HG03558 (cell line): ENCODE data around the gene C9orf78.

ENCODE experiments used
- ATAC-seq: cut with Tn5 transposase; IDR thresholded peaks from one replicate; pipeline ENCODE4 v1.9.1; 2021; ENCODE audit warnings: moderate number of reproducible peaks; ENCODE audit not compliant: unreplicated experiment; ENCODE audit errors: extremely low read depth

C9orf78 gene

GRCh38 chr9:129848712-129849441 lies 13.8 kb upstream of the C9orf78 start:
- no peak for ATAC-seq

- no peak for ATAC-seq
Measured at GRCh38 chr9:129845373-129845772, 10.3 kb upstream of the C9orf78 start.

- ATAC-seq = no peak
Measured at GRCh38 chr9:129841071-129841470, 6.0 kb upstream of the C9orf78 start.

GRCh38 chr9:129840034-129840433 lies 5.0 kb upstream of the C9orf78 start:
- ATAC-seq = no peak

GRCh38 chr9:129839324-129840023 lies 4.4 kb upstream of the C9orf78 start:
- ATAC-seq = no peak

- ATAC-seq = no peak
Measured at GRCh38 chr9:129838707-129839259, 3.7 kb upstream of the C9orf78 start.

GRCh38 chr9:129836311-129837007 lies 1.4 kb upstream of the C9orf78 start:
- ATAC-seq = no peak

- ATAC-seq = no peak
Measured at GRCh38 chr9:129835860-129836223, 767 bp upstream of the C9orf78 start.

- peak; percentile 8 for ATAC-seq
Measured at GRCh38 chr9:129834489-129835127, 467 bp downstream of the C9orf78 start.

GRCh38 chr9:129832982-129833381 lies 2.1 kb downstream of the C9orf78 start:
- no peak for ATAC-seq

- no peak for ATAC-seq
Measured at GRCh38 chr9:129828969-129829368, 6.1 kb downstream of the C9orf78 start.

GRCh38 chr9:129828051-129828450 lies 7.0 kb downstream of the C9orf78 start:
- no peak for ATAC-seq

GRCh38 chr9:129826759-129827158 lies 8.3 kb downstream of the C9orf78 start:
- ATAC-seq = no peak

- ATAC-seq = no peak
Measured at GRCh38 chr9:129826344-129826743, 8.7 kb downstream of the C9orf78 start.

- peak; percentile 46 for ATAC-seq
Measured at GRCh38 chr9:129823935-129824601, 11.0 kb downstream of the C9orf78 start, which contains the start of gene TOR1A. Gene TOR1A, minus strand, starts transcription at chr9:129824136. Its CDS starts 51 bp downstream, at chr9:129824085.

GRCh38 chr9:129823542-129823934 lies 11.5 kb downstream of the C9orf78 start:
- peak; percentile 11 for ATAC-seq

- ATAC-seq = no peak
Measured at GRCh38 chr9:129822898-129823541, 12.1 kb downstream of the C9orf78 start.

GRCh38 chr9:129816501-129817435 lies 18.3 kb downstream of the C9orf78 start:
- no peak for ATAC-seq
